PFSK-1 (cell line): ENCODE measurements around the gene SDCCAG8.

Source experiments
- POLR2AphosphoS5 ChIP-seq: IDR thresholded peaks from 2 replicates; pipeline ENCODE4 v1.6.1; 2012; ENCODE audit warnings: low read depth, mild to moderate bottlenecking, control low read depth, low read length, moderate library complexity
- REST ChIP-seq, 2 experiments: IDR thresholded peaks; 2 replicates each; pipeline versions ENCODE4 v1.6.1 to v1.8.0; 2011 to 2012; ENCODE audit warnings: low read depth in 2 of 2, low read length in 2 of 2, control low read depth in 1 of 2, inconsistent platforms in 1 of 2, mild to moderate bottlenecking in 1 of 2, moderate library complexity in 1 of 2; ENCODE audit not compliant: insufficient read depth in 1 of 2
- SIN3A ChIP-seq: IDR thresholded peaks from 2 replicates; pipeline ENCODE4 v1.6.1; 2012; ENCODE audit warnings: mild to moderate bottlenecking, low read length, moderate library complexity, borderline replicate concordance; ENCODE audit not compliant: insufficient read depth

GRCh38 chr1:243229526-243229925 is 26.3 kb upstream of the SDCCAG8 start:
- TF ChIP-seq REST (IDR thresholded peaks at IDR 0.05; ENCODE audit: insufficient read depth in 1 of 2, low read depth in 2 of 2, low read length in 2 of 2) = no peak
- TF ChIP-seq POLR2AphosphoS5 = no peak
- TF ChIP-seq SIN3A = no peak
